HG03097 (cell line): ENCODE data around the gene CRB3.
"Not testable (repeated sequence)": the region's sequence is repeated elsewhere in the genome, so short reads cannot be mapped to it uniquely, and the experiment has no call there.

Source experiments
- ATAC-seq: cut with Tn5 transposase; IDR thresholded peaks from one replicate; pipeline ENCODE4 v1.9.1; 2021; ENCODE audit not compliant: unreplicated experiment, low FRiP score

Gene CRB3

DNA sequence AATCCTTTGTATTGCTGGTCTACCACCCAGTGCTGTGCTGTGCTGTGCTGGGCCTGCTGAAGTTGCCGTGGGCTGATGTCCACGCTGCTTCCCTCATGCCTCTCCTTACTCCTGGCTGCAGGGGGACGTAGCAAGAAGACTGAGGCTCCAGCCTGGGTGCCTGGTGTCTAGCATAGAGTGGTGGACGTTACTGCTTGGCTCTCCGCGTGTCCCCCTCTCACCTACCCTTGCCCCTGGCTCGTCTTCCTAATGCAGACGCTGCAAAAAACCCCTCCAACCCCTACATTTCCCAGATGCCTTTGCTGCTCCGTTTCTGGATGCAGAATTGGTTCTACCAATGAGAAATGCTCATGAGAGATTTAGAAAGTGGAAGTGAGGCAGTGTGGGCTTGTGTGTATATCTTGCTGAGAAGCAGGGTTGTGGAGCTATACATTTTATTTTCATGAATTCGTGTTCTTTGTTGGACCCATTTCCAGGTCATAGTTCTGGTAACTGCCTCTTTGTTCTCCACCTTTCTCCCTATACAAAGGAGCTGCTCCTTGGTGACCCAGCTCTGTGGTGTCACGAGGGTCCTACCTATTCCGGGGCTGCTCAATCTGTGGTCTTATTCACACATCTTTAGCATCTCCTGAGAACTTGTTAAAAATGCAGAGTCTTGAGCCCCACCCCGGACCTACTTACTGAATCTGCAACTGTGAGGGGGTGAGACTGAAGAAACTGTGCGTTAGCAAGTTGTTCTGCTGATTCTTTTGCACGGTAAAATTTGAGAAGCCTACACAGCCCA lies 25.4 kb downstream of the CRB3 start:
- ATAC-seq = no peak

- no peak for ATAC-seq
Observed at GRCh38 chr19:6490134-6490533, 26.1 kb downstream of the CRB3 start.

DNA sequence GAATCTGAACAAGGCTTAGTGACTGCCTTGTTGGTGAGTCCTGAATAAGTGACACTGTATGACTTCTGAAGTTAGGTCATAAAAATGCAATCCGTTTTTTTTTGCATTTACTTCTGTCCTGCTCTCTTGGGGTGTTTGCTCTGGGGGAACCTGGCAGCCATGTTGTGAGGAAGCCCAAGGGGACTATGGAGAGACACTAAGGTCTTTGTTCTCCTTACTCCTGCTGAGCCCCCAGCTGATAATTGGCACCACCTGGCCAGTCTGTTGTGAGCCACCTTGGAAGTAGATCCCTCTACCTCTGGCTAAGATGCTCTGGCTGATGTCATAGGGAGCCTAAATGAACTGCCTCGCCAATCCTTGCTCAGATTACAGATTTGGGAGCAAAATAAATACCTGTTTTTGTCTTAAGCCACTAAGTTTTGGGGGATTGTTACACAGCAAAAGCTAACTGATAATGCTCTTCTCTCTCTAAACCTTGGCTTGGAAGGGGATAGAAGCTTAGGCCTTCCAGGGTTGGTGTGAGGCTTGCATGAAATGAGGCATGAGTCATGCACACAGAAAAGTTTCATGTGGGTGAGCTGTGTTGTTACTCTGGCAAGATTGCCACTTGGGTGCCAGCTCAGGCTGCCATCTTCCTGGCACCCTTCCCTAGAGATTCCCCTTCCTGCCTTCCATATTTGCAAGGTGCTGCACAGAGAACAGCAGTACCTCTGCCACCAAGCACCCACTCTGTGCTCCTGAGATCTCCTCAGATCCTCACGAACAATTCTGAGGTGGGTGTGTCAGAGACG lies 27.9 kb downstream of the CRB3 start:
- ATAC-seq = no peak

- no peak for ATAC-seq
Observed at GRCh38 chr19:6494438-6495036, 30.5 kb downstream of the CRB3 start.

DNA sequence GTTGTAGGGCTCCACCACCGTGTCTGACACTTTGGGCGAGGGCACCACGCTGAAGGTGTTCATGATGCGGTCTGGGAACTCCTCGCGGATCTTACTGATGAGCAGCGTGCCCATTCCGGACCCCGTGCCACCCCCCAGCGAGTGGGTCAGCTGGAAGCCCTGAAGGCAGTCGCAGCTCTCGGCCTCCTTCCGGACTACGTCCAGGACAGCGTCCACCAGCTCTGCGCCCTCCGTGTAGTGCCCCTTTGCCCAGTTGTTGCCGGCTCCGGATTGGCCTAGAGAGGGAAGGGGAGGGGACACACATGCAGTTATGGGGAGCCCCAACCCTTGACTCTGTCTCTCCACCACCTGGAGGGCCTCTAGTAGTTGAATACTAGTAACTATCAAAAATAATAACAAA lies 31.9 kb downstream of the CRB3 start:
- ATAC-seq = no peak

- ATAC-seq = no peak
Observed at GRCh38 chr19:6498294-6499036, 34.4 kb downstream of the CRB3 start.

DNA sequence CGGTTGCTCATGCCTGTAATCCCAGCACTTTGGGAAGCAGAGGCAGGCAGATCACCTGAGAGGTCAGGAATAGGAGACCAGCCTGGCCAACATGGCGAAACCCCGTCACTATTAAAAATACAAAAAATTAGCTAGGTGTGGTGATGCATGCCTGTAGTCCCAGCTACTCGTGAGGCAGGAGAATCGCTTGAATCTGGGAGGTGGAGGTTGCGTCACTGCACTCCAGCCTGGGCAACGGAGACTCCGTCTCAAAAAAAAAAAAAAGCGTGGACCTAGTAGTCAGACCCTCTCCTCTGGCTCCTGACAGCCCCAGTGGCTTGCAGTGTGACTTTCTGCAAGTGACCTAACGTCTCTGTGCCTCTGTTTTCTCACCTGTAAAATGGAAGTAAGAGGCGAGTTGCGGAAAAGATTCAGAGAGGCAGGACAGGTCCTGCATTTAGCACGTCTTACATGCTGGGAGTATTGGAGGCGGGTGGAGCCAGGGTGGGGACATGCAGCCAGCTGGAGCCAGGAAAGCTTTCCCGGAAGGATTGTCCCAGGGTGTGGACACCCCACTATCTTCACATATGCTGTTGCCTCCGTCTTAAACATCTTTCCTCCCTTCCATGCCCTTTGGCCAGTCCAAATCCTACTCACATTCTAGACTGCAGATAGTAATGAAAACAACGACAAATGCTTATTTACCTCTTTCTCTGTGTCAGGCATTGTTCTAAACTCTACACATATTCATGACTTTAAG lies 35.1 kb downstream of the CRB3 start:
- no peak for ATAC-seq

DNA sequence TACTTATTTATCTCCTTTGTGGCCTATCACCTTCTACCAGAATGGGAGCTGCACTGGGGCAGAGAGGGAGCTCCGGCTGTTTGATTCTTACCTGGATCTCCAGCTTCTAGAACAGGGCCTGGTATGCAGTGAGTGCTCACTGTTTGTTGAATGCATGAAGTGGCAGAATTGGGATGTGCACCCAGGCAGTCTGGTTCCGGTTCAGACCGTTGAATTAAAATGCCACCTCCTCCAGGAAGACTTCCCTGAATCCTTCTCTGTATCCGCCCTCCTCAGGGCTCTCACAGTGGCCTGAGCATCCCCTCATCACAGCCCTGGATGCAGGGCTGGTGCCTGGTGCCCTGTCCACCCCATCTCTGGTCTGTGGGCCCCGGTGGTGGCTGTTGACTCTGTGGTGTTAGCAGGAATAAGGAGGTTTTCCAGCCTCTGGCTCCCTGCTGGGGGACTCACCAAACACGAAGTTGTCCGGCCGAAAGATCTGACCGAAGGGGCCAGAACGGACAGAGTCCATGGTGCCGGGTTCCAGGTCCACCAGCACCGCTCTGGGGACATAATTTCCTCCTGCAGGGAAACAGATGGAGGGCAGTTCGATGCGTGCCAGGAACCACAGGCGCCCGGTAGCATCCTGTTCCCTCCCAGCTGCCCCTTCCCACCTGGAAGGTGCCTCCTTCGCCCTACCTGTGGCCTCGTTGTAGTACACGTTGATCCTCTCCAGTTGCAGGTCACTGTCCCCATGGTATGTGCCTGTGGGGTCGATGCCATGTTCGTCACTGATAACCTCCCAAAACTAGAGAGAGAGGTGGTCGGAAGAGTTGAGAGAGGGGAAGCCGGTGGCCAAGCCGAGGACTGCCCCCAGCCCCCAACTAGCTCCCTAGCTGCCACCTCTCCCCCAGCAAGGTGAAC lies 37.0 kb downstream of the CRB3 start:
- ATAC-seq = no peak

- ATAC-seq = no peak
Observed at GRCh38 chr19:6501740-6502648, 37.9 kb downstream of the CRB3 start, which contains the start of gene TUBB4A. TSS of gene TUBB4A (minus strand) at chr19:6502309. CDS start at chr19:6502212, 97 bp downstream.

GRCh38 chr19:6503407-6504201 lies 39.5 kb downstream of the CRB3 start:
- ATAC-seq = no peak

DNA sequence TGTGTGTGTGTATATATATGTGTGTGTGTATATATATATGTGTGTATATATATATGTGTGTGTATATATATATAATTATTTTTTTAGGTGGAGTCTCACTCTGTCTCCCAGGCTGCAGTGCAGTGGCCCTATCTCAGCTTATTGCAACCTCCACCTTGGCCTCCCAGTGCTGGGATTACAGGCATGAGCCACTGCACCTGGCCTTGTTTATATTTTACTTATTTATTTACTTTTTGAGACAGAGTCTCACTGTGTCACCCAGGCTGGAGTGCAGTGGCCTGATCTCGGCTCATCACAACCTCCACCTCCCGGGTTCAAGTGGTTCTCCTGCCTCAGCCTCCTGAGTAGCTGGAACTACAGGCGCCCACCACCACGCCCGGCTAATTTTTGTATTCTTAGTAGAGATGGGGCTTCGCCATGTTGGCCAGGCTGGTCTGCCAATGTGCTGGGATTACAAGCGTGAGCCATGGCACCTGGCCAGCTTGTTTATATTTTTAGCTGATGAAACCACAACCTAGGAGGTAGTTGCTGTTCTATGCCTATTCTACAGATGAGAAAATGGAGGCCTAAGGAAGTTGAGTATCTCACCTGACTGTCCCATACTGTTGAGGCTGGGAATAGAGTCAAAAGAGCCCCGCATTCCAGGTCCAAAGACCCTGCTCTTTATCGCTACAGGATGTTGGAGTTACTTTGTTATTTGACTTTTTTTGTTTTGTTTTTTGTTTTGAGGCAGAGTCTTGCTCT lies 44.1 kb downstream of the CRB3 start:
- not testable (repeated sequence) for ATAC-seq

- no peak for ATAC-seq
Observed at GRCh38 chr19:6509118-6509971, 45.3 kb downstream of the CRB3 start.

DNA sequence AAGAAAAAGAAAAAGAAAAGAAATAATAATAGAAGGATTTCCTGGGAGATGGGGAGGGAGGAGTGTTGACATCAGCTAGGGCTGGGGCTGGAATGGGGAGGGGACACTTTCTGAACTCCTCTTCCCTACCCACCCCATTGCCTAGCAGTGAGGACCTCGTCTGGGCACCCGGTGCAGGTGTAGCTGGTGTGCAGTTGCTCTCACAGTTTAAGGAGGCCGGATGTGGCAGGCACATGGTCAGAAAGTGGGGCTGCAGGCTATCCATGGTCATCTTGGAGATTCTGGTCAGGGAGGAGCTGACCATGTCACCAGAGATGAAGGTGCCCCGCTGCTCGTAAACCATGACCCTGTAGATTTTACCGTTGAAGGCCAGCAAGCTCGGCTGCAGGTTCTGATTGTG lies 46.5 kb downstream of the CRB3 start:
- no peak for ATAC-seq

DNA sequence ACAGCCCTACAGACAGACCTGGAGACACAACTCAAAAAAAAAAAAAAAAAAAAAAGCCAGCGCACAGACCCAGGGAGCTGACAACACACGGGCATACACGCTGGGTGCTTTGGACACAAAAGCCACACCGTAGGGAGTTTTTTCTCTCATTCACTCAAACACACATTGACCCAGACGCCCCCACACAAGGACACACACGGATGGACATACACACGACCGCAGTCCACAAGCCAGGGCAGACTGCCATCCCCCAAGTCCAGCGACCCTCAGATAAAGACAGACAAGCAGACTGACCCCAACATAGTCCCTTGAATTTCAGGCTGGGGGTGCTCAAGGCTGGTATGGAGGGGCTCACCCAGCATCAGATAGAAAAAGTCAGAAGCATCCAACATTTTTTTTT lies 50.0 kb downstream of the CRB3 start:
- ATAC-seq = no peak

- ATAC-seq = no peak
Observed at GRCh38 chr19:6514926-6515544, 51.0 kb downstream of the CRB3 start.
